K562 (cell line): Measurements from ENCODE around the gene PSMC4. TPM values are rescaled to one million over a fixed set of nuclear protein-coding genes. Genes with fewer than 3 reads are reported as not detected.
A peak's percentile ranks its signal among the peaks of the same experiment; 100 is the strongest.

Experiments used
- ADNP ChIP-seq: fragments of 200-800 bp; sonication (Bioruptor generic); IDR thresholded peaks from 2 replicates; pipeline ENCODE4 v1.6.1; 2016; ENCODE audit warnings: missing genetic modification characterization, missing compliant biosample characterization
- BRD9 ChIP-seq: fragments of 450-650 bp; IDR thresholded peaks from 2 replicates; pipeline ENCODE4 v1.6.1; 2018; ENCODE audit warnings: low read depth; ENCODE audit not compliant: partially characterized antibody
- CBFA2T2 ChIP-seq: fragments of 450-650 bp; conservative IDR thresholded peaks from 2 replicates; pipeline ENCODE4 v1.6.1; 2017; ENCODE audit warnings: mild to moderate bottlenecking
- ESRRA ChIP-seq: fragments of 450-650 bp; IDR thresholded peaks from 2 replicates; pipeline ENCODE4 v1.6.1; 2014; ENCODE audit warnings: low read depth, mild to moderate bottlenecking, moderate library complexity, borderline replicate concordance
- MAZ ChIP-seq, 2 experiments: fragments of 450-650 bp in 1 of 2; sonication (generic) in 1 of 2; formaldehyde crosslinking; IDR thresholded peaks in 1 of 2; conservative IDR thresholded peaks in 1 of 2; 2 replicates each; pipeline versions ENCODE4 v1.4.0 to v1.5.0; 2020; ENCODE audit warnings: mild to moderate bottlenecking in 1 of 2, missing genetic modification reagents in 1 of 2
- TEAD4 ChIP-seq, 2 experiments: sonication (generic) in 1 of 2; formaldehyde crosslinking in 1 of 2; IDR thresholded peaks; 2 replicates each; pipeline versions ENCODE4 v1.6.1 to v1.8.0; 2012 to 2022; ENCODE audit warnings: borderline replicate concordance in 1 of 2, inconsistent platforms in 1 of 2, low read length in 1 of 2, mild to moderate bottlenecking in 1 of 2, missing genetic modification reagents in 1 of 2
- polyA plus RNA-seq, 8 experiments: library from polyadenylated mRNA; depleted of rRNA in 4 of 8; stranded (reverse) in 5 of 8; unstranded in 3 of 8; fragments of >200 nt; fragmentation: Nextera tagmentation in 2 of 8; fragmentation: Illumina TruSeq in 1 of 8; extraction: Ambion mirVana in 2 of 8; extraction: Trizol in 1 of 8; gene quantifications; 2 replicates each; pipeline versions ENCODE4 v1.2.1 to v1.2.3, GENCODE V29; 2011 to 2014; ENCODE audit warnings: inconsistent platforms in 1 of 8, missing spikeins in 1 of 8
- total RNA-seq, 7 experiments: library from RNA; depleted of rRNA in 6 of 7; stranded (reverse); fragments of >200 nt in 6 of 7; fragmentation: Illumina TruSeq in 2 of 7; extraction: Trizol in 2 of 7; gene quantifications; 2 replicates each; pipeline versions ENCODE4 v1.2.1 to v1.2.3, GENCODE V29; 2011 to 2021; ENCODE audit warnings: low replicate concordance in 1 of 7
- TF ChIP-seq, protein P1 (sequence below): fragments of 450-650 bp; IDR thresholded peaks from 2 replicates; pipeline ENCODE4 v1.6.1; 2016; ENCODE audit warnings: low read depth, mild to moderate bottlenecking, moderate library complexity
- TF ChIP-seq, protein P2 (sequence below): fragments of 200-800 bp; sonication (Bioruptor generic); IDR thresholded peaks from 2 replicates; pipeline ENCODE4 v1.6.1; 2017; ENCODE audit warnings: missing genetic modification characterization, missing compliant biosample characterization
- TF ChIP-seq, protein P3 (sequence below): fragments of 250-450 bp; sonication (Bioruptor Pico); IDR thresholded peaks from 2 replicates; pipeline ENCODE4 v1.4.0; 2020
- TF ChIP-seq, protein P4 (sequence below): fragments of 450-650 bp; IDR thresholded peaks from 2 replicates; pipeline ENCODE4 v1.6.1; 2016; ENCODE audit warnings: antibody characterized with exemption
- TF ChIP-seq, protein P5 (sequence below): fragments of 450-650 bp; IDR thresholded peaks from 2 replicates; pipeline ENCODE4 v1.6.1; 2016; ENCODE audit warnings: missing biosample characterization, missing genetic modification characterization
- TF ChIP-seq, protein P6 (sequence below): sonication (generic); formaldehyde crosslinking; IDR thresholded peaks from 2 replicates; pipeline ENCODE4 v1.8.0; 2022; ENCODE audit warnings: mild to moderate bottlenecking, missing genetic modification reagents, borderline replicate concordance

The PSMC4 gene
- total and polyA plus RNA-seq, 9 of the 15 experiments (the other 6 are each of a cell fraction or from before 2014, with no cell fraction given) = 45.9 to 475 (median 142) TPM

DNA sequence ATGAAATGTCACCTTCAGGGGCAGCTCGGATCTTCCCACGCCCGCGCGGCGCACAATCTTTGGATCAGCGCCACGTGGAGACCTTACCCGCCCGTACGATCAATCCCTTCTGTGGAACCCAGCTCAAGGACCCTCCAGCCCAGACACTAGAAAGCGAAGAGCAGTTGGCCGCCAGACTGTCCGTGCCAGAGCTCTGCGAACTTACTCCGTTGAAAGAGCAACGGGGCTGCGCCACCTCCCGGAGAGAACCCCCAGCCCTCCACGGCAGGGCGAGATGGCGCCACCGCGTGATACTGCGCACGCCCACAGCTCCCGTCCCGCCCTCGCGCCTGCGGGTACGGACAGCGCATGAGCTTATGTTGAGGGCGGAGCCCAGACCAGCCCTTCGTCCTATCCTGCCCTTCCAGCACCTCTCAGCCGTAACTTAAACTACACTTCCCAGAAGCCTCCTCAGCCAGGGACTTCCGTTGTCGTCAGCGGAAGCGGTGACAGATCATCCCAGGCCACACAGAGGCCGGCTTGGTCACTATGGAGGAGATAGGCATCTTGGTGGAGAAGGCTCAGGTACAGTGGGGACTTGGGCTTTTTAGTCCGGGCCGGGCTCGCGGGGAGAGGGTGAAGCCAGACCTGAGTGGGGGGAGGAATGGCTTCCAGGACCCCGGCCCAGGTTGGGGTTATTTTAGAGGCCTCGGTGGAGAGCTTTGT lies at the start of gene PSMC4 (continued):
- TF ChIP-seq, protein P1, sequence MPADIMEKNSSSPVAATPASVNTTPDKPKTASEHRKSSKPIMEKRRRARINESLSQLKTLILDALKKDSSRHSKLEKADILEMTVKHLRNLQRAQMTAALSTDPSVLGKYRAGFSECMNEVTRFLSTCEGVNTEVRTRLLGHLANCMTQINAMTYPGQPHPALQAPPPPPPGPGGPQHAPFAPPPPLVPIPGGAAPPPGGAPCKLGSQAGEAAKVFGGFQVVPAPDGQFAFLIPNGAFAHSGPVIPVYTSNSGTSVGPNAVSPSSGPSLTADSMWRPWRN = no peak
- TF ChIP-seq MAZ (CRISPR knock-in tag; conservative IDR thresholded peaks at IDR 0.05 in 1 of 2, IDR thresholded peaks at IDR 0.05 in 1 of 2) (peak; percentile 57 to 92; a peak in 3 of 4 replicates), ESRRA (peak; percentile 79), ADNP (tag) (no peak), TEAD4 (IDR thresholded peaks at IDR 0.05; ENCODE audit: low read length) (no peak), TEAD4 (CRISPR knock-in tag; IDR thresholded peaks at IDR 0.05; ENCODE audit: borderline replicate concordance) (no peak), BRD9 (peak; percentile 39), CBFA2T2 (no peak)
- TF ChIP-seq, protein P2, sequence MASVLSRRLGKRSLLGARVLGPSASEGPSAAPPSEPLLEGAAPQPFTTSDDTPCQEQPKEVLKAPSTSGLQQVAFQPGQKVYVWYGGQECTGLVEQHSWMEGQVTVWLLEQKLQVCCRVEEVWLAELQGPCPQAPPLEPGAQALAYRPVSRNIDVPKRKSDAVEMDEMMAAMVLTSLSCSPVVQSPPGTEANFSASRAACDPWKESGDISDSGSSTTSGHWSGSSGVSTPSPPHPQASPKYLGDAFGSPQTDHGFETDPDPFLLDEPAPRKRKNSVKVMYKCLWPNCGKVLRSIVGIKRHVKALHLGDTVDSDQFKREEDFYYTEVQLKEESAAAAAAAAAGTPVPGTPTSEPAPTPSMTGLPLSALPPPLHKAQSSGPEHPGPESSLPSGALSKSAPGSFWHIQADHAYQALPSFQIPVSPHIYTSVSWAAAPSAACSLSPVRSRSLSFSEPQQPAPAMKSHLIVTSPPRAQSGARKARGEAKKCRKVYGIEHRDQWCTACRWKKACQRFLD (CRISPR knock-in tag) = no peak
- TF ChIP-seq, protein P3, sequence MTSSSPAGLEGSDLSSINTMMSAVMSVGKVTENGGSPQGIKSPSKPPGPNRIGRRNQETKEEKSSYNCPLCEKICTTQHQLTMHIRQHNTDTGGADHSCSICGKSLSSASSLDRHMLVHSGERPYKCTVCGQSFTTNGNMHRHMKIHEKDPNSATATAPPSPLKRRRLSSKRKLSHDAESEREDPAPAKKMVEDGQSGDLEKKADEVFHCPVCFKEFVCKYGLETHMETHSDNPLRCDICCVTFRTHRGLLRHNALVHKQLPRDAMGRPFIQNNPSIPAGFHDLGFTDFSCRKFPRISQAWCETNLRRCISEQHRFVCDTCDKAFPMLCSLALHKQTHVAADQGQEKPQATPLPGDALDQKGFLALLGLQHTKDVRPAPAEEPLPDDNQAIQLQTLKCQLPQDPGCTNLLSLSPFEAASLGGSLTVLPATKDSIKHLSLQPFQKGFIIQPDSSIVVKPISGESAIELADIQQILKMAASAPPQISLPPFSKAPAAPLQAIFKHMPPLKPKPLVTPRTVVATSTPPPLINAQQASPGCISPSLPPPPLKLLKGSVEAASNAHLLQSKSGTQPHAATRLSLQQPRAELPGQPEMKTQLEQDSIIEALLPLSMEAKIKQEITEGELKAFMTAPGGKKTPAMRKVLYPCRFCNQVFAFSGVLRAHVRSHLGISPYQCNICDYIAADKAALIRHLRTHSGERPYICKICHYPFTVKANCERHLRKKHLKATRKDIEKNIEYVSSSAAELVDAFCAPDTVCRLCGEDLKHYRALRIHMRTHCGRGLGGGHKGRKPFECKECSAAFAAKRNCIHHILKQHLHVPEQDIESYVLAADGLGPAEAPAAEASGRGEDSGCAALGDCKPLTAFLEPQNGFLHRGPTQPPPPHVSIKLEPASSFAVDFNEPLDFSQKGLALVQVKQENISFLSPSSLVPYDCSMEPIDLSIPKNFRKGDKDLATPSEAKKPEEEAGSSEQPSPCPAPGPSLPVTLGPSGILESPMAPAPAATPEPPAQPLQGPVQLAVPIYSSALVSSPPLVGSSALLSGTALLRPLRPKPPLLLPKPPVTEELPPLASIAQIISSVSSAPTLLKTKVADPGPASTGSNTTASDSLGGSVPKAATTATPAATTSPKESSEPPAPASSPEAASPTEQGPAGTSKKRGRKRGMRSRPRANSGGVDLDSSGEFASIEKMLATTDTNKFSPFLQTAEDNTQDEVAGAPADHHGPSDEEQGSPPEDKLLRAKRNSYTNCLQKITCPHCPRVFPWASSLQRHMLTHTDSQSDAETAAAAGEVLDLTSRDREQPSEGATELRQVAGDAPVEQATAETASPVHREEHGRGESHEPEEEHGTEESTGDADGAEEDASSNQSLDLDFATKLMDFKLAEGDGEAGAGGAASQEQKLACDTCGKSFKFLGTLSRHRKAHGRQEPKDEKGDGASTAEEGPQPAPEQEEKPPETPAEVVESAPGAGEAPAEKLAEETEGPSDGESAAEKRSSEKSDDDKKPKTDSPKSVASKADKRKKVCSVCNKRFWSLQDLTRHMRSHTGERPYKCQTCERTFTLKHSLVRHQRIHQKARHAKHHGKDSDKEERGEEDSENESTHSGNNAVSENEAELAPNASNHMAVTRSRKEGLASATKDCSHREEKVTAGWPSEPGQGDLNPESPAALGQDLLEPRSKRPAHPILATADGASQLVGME (CRISPR knock-in tag) = no peak
- TF ChIP-seq, protein P4, sequence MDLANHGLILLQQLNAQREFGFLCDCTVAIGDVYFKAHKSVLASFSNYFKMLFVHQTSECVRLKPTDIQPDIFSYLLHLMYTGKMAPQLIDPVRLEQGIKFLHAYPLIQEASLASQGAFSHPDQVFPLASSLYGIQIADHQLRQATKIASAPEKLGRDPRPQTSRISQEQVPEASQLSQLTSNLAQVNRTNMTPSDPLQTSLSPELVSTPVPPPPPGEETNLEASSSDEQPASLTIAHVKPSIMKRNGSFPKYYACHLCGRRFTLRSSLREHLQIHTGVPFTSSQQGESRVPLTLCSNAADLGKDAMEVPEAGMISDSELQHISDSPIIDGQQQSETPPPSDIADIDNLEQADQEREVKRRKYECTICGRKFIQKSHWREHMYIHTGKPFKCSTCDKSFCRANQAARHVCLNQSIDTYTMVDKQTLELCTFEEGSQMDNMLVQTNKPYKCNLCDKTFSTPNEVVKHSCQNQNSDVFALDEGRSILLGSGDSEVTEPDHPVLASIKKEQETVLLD = peak; percentile 53; the same call in 1 of the 2 replicates
- TF ChIP-seq, protein P5, sequence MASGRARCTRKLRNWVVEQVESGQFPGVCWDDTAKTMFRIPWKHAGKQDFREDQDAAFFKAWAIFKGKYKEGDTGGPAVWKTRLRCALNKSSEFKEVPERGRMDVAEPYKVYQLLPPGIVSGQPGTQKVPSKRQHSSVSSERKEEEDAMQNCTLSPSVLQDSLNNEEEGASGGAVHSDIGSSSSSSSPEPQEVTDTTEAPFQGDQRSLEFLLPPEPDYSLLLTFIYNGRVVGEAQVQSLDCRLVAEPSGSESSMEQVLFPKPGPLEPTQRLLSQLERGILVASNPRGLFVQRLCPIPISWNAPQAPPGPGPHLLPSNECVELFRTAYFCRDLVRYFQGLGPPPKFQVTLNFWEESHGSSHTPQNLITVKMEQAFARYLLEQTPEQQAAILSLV (tag) = no peak
- TF ChIP-seq, protein P6, sequence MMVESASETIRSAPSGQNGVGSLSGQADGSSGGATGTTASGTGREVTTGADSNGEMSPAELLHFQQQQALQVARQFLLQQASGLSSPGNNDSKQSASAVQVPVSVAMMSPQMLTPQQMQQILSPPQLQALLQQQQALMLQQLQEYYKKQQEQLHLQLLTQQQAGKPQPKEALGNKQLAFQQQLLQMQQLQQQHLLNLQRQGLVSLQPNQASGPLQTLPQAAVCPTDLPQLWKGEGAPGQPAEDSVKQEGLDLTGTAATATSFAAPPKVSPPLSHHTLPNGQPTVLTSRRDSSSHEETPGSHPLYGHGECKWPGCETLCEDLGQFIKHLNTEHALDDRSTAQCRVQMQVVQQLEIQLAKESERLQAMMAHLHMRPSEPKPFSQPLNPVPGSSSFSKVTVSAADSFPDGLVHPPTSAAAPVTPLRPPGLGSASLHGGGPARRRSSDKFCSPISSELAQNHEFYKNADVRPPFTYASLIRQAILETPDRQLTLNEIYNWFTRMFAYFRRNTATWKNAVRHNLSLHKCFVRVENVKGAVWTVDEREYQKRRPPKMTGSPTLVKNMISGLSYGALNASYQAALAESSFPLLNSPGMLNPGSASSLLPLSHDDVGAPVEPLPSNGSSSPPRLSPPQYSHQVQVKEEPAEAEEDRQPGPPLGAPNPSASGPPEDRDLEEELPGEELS (CRISPR knock-in tag) = peak; percentile 42; the same call in 1 of the 2 replicates
